OCI-M1 (cell line): Measurements from ENCODE around the gene OTUD6A.
A peak's percentile ranks its signal among the peaks of the same experiment; 100 is the strongest.

Source experiments
- DNase-seq: peaks from one replicate; lab custom pipeline; 2025; lab: John Stamatoyannopoulos, UW

OTUD6A gene

DNA sequence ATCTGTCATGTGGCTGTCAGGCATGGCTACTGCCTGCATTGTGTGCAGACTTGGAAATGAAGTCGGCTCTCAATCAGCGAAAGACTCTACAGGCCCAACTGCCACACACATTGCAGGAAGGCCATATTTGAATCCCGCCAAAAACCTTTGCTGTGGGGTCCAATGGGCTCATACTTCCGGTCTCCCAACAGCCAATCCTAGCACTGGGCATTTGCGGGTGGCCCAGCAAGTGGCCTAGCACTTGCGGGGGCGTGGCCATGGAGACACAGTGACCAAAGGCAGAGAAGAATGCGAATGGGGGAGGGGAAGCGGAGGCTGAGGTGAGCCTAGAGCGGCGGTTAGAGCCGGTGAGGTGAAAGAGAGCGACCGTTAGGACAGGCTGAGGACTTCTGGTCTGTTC is at the start of gene OTUD6A:
Gene OTUD6A (plus strand): TSS at position 382 of the 400 bp plus-strand sequence. CDS start 68 bp downstream, outside the sequence.
- DNase-seq = no peak

- DNase-seq = no peak
Measured at GRCh38 chrX:70012756-70013155, 49.5 kb upstream of the OTUD6A start.

DNA sequence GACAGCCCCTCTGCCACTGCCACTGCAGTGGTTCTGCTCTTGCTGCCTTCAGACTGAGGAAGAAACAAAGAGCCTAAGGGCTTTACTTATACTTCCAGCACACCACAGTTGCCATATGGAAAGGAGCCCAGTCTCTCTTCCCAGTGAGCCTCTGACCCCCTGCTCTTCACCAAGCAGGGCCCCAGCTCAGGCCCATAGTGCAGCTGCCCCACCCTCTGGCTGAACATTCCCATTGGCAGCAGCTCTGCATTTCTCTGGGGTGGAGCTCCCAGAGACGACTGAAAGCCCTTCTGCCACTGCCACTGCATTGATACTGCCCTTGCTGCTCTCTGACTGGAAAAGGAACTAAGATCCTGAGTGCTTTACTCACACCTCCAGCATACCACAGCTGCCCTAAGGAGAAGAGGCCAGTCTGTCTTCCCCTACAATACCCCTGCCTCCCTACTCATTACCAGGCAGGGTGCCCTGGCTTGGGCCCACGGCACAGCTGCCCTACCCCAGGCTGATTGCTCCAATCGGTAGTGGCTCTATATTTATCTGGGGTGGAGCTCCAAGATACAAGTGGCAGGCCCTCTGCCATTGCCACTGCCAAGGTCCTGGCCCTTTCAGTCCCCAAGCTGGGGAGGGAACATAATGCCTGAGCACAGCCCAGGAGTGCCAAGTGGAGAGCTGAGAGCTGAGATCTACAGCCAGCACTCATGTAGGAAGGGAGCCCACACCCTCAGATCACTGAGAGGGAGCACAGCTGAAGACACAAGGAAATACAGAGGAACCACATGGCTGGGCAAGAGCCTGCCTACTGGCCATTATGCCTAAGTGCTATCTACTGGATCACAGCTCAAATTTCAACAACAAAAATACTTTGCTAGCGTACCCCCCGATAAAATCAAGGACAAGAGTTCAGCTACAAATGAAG is 48.5 kb upstream of the OTUD6A start:
- DNase-seq = no peak

GRCh38 chrX:70016513-70016912 is 45.7 kb upstream of the OTUD6A start:
- DNase-seq = peak; percentile 60

- DNase-seq = no peak
Measured at GRCh38 chrX:70022616-70023015, 39.6 kb upstream of the OTUD6A start.

- DNase-seq = peak; percentile 0
Measured at GRCh38 chrX:70025464-70025863, 36.8 kb upstream of the OTUD6A start.

GRCh38 chrX:70026112-70026850 is 36.0 kb upstream of the OTUD6A start:
- DNase-seq = no peak

DNA sequence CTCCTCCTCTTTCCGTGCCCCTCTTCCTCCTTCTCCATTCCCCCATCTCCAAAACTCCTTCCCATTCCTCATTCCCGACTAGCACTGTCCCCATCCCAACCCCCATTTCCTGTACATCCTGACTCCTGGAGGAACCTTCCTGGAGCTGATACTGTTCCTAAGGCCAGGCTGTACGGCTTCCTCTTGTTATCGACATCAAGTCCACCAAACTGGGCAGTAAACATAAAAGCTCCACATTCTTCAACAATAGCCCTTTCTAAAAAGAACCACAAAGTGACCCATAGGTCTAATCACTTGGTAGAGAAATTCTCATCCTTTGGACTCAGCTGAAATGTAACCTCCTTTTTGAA is 35.4 kb upstream of the OTUD6A start:
- no peak for DNase-seq

- DNase-seq = no peak
Measured at GRCh38 chrX:70029863-70030262, 32.4 kb upstream of the OTUD6A start.

GRCh38 chrX:70030301-70030767 is 31.9 kb upstream of the OTUD6A start:
- peak; percentile 66 for DNase-seq

DNA sequence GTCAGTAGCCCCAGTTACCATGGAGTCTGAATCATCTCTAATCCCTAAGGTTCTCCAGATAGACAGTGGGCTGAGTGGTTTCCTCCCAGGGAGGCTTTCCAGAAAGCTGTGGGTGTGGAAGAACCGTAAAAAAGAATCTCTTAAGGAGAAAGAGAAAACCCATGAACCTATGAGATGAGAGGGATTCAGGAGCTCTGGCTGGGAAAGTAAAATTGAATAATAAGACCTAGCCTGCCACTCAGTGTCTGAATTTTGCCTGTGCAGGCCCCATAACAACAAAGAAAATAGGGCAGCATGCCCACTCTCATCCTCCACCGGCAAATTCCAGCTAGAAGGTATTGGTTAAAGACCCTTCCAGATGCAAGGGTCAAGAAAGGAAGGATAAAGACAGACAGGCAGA is 29.5 kb upstream of the OTUD6A start:
- no peak for DNase-seq

DNA sequence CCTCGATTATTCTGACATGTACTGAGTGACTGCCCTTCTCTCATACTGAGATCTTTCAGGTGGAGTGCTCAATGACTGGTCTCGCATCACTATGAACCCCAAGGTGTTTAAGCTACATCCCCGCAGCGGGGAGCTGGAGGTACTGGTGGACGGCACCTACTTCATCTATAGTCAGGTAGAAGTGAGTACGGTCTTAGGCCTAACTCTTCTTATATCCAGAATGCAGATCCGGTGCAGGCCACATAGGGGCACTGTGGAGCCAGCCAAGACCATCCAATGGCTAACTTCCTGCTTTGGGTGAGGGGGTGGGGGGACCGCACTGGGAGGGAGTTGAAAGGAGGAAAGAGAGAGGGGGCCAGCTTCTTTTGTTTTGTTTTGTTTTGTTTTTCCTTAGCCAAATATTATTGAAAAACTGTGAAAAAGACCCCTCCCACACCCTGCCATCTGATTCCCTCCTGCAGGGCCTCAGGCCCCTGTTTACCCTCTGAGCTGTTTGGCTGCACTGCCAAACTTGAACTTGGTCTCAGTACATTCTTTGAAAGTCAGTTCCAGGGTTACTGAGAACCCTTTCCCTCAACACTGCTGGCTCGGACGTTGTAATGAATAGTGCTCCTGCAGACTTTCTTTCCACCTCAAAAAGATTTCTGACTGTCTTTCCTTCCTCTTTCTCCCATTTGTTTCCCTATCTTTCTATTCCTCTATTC is 28.8 kb upstream of the OTUD6A start:
- DNase-seq = peak; percentile 62

GRCh38 chrX:70034646-70035045 is 27.6 kb upstream of the OTUD6A start:
- no peak for DNase-seq

DNA sequence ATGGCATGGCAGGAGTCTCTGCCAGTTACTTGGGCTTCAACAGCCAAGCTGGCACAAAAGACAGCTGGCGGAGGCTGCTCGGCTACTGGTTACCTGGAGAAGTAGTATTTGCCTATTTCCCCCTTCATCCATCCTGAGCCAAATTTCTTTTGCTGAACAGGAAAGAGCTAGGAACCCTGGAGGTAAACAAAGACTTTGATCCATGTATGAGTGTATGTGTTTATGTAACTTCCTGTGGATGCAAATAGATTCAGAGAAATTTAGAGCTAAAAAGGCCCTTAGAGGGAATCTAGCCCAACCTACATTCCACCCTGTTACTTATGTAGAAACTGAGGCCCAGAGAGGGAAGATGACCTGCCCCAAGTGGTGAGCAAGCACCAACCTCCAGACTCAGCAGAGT is 23.7 kb upstream of the OTUD6A start:
- no peak for DNase-seq

DNA sequence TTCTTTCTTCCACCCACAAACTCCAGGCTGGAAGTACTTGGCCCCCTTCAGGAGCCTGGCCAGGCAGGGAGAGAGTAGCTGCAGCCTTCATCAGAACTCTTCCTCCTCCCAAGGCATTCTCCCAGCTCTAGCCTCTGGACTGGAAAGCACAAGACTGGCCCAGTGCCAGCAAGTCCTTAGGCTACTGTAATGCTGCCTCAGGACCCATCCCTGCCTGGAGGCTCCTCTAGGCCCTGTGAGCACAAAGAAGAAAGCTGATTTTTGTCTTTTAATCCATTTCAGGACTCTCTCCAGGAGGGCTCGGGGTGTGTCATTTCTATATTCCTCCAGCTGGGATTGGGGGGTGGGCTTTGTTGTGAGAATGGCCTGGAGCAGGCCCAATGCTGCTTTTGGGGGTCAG is 23.3 kb upstream of the OTUD6A start:
- no peak for DNase-seq

- DNase-seq = no peak
Measured at GRCh38 chrX:70039758-70040157, 22.5 kb upstream of the OTUD6A start.

DNA sequence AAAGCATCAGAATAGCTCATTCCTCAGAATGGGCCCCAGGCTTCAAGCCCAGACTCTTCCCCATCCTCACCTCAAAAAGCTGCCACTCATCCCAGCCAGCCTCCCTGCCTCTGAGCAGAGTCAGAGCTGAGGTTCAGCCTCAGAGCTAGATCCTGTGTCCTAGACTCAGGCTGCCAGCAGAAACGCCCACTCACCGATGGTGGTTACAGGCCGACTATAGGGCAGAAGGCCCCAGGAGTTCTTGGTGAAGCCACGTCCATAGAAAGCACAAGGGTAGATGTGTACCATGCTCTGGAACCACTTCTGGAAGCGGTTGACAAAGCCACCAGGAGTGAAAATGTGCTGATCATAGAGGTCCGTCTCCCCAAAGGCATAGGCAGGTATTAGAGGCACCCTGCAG is 20.3 kb upstream of the OTUD6A start:
- DNase-seq = no peak

DNA sequence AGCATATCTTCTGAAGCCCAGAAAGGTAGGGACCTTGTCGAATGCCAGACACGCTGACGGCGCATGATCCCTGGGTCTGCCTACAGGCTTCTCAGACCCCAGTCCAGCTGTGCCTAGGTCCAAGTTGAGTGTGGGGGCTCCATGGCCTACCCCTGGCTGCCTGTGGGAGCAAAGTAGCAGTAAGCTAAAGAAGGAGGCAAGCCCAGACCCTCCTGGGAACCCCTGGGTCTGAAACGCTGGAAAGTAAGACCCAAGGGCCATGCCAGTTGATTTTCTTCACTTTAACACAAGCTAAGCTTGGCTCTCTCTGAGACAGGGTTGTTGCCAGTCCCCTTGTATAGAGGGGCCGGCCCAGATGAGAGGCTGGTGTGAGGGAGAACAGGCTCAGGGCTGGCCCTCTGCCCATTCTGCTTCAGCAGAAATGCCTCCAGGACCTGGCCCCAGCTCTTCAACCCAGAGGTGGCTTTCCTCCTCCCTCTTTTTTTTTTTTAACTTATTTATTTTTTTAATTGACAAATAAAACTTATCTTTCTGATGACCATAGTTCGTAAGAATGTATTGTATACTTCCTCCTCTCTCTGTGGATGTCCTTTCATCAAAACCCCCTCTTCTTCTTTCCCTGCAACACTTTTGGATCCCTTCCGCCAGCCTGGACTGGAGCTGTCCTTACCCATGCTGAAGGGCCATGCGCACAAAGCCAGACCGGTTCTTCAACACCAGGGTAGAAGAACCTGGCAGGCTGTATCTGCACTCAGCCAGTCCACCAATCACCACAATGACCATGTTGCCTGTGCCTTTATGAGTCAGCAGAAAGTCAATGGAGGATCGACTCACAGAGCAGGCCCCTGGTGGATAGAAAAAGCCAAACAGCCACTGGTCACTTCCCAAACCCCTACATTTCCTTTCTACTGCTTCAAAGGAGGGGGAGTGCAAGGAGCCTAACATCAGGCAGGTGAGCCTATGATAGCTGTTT is 19.6 kb upstream of the OTUD6A start:
- peak; percentile 1 for DNase-seq

GRCh38 chrX:70043685-70044084 is 18.6 kb upstream of the OTUD6A start:
- DNase-seq = no peak

DNA sequence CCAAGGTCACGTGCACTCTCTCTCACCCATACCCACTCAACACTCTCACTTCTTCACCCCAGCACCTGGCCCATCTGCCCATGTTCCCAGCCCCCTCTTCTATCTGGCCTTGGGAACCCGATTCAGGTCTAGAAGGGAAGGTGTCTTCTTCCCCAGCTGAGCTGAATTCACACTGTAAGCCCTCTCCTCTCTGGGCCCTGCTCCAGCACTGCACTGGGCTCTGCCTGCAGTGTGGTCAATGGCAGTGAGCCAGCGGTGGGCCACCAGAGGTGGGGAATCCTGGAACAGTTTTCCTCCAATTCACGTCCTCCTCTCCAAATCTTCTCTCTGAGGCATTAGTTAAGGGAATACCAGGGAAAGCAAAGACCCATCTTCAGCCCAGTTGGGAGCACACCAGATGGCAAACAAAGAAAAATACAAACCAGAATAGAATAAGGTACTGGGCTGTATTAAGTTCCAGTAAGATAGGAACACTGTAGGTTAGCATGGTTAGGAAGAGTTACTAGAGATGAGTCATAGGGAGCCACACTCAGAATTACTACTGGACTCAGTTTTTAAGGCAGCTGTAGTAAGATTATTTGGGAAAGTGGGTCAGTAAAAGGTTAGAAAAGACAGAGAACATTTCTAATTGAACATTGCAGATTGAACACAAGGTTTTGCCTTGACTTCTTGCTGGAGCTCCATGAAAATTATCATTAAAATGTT is 17.6 kb upstream of the OTUD6A start:
- DNase-seq = no peak

DNA sequence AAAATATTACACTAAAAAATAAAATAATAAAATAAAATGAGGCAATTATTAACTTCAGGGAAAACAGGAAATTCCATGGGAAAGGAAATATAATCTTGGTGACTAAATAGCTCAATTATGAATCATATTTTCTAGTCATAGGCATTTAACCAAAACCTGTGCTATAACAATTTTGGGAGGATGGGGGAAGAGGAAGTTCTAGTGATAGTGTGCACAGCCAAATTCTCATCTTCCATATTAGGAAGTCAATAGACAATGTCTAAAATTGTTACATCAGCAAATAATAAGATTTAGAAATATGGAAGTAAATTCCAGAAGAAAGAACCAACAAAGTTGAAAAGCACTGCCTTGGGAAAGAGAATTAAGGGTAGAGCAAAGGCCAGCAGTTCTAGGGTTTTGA is 15.3 kb upstream of the OTUD6A start:
- DNase-seq = peak; percentile 3
